8988T (cell line): Measurements from ENCODE around the gene LCORL.
A peak's percentile ranks its signal among the peaks of the same experiment; 100 is the strongest.

Experiments used
- DNase-seq: peaks from one replicate; pipeline ENCODE4 v3.0.0; 2011

Gene LCORL

DNA sequence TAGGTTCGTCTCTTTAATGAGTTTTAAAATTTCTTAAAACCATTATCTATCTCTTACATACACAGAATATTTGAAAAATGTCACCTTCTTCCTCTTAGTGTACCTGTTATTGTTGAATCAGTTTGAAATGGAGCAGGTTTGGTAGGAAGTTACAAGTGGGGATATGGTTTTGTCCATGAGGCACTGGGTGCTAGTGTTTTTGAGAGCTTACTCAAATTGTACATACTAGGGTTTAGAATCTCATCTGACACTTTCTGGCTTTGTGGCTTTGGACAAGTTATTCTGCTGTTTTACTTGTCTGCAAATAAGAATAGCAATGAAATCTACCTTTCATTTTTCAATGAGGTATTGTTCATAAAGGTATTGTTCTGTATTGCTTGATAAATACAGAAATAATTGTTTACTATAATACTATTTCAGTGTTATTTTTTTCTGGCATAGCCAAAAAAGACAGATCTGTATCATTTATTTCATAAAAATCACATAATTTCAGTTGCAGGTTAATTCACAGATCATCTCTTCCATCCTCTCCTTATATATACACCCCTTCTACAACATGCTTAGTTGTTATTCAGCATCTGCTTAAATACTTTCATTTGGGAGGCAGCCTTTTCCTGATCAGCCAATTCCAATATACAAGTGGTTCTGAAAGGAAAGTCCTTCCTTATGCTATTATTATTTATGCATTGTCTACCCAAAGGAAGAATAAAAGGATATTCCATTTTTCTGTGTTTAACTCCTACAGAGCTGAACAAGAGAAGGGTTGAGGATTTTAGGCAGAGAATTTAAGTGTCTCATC is 197.5 kb downstream of the LCORL start:
- no peak for DNase-seq

DNA sequence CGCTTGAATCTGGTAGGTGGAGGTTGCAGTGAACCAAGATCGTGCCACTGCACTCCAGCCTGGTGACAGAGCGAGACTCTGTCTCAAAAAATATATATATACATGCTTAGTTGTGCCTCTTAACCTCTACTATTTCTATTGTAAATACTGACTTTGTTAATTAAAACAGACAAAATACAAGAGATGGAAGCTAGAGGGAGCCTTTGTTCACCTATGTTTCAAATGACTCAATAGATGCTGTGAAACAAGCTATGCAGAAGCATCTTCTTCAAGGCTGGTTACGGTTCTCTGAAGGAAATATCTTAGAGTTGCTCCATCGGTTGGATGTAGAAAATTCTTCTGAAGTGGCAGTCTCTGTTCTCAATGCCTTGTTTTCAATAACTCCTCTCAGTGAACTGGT is 204.5 kb downstream of the LCORL start:
- no peak for DNase-seq

DNA sequence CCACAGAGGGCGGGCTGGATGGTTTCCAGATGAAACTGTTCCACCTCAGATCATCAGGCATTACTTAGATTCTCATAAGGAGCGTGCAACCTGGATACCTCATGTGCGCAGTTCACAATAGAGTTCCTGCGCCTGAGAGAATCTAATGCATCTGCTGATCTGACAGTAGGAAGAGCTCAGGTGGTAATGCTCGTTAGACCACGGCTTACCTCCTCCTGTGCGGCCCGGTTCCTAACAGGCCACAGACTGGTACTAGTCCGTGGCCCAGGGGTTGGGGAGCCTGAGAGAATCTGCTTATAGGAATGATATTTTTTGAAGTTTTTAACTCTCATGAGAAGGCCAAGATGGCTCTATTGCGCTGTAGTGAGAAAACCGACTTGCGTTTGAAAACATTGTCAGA is 205.4 kb downstream of the LCORL start:
- no peak for DNase-seq

DNA sequence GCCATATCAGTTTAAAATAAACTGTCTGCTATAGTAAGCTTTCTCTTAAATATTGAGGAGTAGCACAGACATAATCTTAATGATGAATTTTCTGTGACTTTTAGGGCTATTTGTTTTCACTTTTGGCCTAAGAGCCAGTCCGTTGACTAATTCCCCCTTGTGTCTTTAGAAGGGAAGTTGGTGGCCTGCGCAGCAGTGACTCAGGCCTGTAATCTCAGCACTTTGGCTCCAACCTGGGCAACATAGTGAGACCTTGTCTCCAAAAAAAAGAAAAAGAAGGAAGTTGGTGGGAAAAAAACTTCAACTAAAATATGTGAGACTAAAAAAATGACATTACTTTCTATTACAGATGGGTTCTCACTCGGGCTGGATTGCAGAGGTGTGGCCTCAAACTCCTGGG is 207.4 kb downstream of the LCORL start:
- no peak for DNase-seq

DNA sequence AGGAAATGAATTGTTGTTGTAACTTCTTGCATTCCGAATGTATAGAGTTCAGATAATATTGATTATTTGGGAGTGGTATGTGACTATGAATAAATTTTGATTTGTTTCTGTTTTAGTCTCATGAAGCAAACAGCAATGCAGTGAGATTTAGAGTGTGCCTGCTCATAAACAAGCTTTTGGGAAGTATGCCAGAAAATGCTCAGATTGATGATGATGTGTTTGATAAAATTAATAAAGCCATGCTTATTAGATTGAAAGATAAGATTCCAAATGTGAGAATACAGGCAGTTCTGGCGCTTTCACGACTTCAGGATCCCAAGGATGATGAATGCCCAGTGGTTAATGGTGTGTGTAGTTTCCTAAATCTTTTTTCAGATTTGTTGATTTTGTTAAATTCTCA is 208.8 kb downstream of the LCORL start:
- no peak for DNase-seq

GRCh38 chr4:17812125-17812524 is 209.4 kb downstream of the LCORL start:
- no peak for DNase-seq

DNA sequence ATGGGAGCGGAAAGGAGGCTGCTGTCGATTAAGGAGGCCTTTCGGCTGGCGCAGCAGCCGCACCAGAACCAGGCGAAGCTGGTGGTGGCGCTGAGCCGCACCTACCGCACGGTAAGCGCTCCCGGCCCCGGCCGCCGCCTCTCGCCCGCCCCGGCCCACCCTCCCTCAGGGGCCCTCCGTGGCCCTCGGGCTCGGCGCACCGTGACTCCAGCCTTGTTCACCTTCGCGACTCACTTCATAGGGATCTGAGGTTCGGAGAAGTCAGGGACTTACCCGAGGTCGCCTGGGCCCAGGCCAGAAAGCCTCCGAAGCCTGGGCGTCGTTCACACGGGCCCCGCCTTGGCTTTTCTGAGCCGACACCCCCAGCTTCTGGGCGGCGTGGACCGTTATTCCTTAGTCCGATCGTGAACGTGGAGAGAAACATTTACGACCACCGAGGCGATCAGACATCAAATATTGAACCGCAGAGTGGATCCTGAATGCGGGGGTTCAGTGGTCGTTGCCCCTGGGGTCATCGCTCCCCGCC is 210.4 kb downstream of the LCORL start:
- DNase-seq, result no peak

- DNase-seq, result peak; percentile 59
These were observed 211.1 kb downstream of the LCORL start, which contains the start of the genes DCAF16 and NCAPG for GRCh38 chr4:17810260-17811077. DCAF16 (minus strand) TSS chr4:17810757; CDS start chr4:17804141, 6,616 bp downstream. NCAPG (plus strand) TSS chr4:17810979; CDS start chr4:17811078, 99 bp downstream.

- no peak for DNase-seq
These were observed 211.9 kb downstream of the LCORL start for GRCh38 chr4:17809667-17810066.

DNA sequence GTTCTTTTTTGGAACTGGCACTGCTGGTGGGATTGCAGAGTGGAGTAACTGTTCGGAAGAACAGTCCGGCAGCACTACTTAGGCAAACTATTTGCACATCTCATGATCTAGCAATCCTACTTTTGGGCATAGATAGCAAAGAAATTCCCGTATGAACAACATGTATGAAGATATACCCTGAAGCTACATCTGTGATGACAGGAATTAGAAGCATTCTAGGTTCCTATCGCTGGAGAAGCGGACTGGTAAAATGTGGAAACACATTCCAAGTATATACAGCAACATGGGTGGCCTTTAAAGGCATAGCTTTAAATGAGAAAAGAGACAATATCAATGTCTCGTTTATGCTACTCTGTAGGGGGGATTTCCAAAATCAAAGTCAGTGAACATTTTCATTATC is 214.1 kb downstream of the LCORL start:
- no peak for DNase-seq

- DNase-seq, result no peak
These were observed 215.9 kb downstream of the LCORL start for GRCh38 chr4:17805580-17806155.

DNA sequence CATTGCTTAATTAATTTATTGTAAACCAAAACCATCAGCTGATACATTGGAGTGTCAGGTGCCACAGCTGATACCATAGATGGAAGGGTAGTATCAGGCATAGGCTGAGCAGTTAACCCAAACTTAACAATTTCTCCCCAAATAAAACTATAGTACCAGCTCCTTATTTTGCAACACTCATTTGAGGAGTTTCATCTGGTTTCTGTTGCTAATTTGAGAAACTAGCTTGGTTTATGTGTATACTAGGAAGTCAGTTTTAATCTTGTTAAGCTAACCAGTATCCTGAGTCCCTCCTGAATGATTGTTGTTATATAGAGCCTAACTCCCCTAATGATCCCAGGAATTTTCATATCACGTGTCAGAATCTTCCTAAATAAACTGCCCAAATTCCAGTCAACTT is 223.7 kb downstream of the LCORL start:
- DNase-seq, result no peak

GRCh38 chr4:17794730-17795129 is 226.8 kb downstream of the LCORL start:
- no peak for DNase-seq
